ENCODE data around the gene DENND10.
"Not testable (repeated sequence)": the region's sequence is repeated elsewhere in the genome, so short reads cannot be mapped to it uniquely, and the experiment has no call there.

The DENND10 gene

GRCh38 chr10:119132521-119133345 lies 28.8 kb downstream of the DENND10 start:
- peak; percentile 91 for DNase-seq (ENCODE audit: low spot score)

GRCh38 chr10:119133949-119134348 lies 30.0 kb downstream of the DENND10 start:
- no peak for DNase-seq (ENCODE audit: low spot score)

GRCh38 chr10:119135513-119135881 lies 31.6 kb downstream of the DENND10 start:
- no peak for DNase-seq (ENCODE audit: low spot score)

GRCh38 chr10:119136084-119136483 lies 32.2 kb downstream of the DENND10 start:
- DNase-seq (ENCODE audit: low spot score) = no peak

GRCh38 chr10:119137878-119138277 lies 34.0 kb downstream of the DENND10 start:
- not testable (repeated sequence) for DNase-seq (ENCODE audit: low spot score)

- no peak for DNase-seq (ENCODE audit: low spot score)
Measured at GRCh38 chr10:119138346-119139306, 34.7 kb downstream of the DENND10 start.

GRCh38 chr10:119139464-119140067 lies 35.7 kb downstream of the DENND10 start:
- DNase-seq (ENCODE audit: low spot score) = peak; percentile 56

- DNase-seq (ENCODE audit: low spot score) = no peak
Measured at GRCh38 chr10:119140603-119141245, 36.8 kb downstream of the DENND10 start.

- DNase-seq (ENCODE audit: low spot score) = no peak
Measured at GRCh38 chr10:119143657-119144056, 39.7 kb downstream of the DENND10 start.

GRCh38 chr10:119149157-119149556 lies 45.2 kb downstream of the DENND10 start:
- no peak for DNase-seq (ENCODE audit: low spot score)

- DNase-seq (ENCODE audit: low spot score) = no peak
Measured at GRCh38 chr10:119149729-119150128, 45.8 kb downstream of the DENND10 start.

- DNase-seq (ENCODE audit: low spot score) = not testable (repeated sequence)
Measured at GRCh38 chr10:119151601-119152000, 47.7 kb downstream of the DENND10 start.

- DNase-seq (ENCODE audit: low spot score) = no peak
Measured at GRCh38 chr10:119153041-119153440, 49.1 kb downstream of the DENND10 start.

GRCh38 chr10:119153661-119154060 lies 49.7 kb downstream of the DENND10 start:
- no peak for DNase-seq (ENCODE audit: low spot score)

GRCh38 chr10:119159332-119159731 lies 55.4 kb downstream of the DENND10 start:
- DNase-seq (ENCODE audit: low spot score) = no peak

GRCh38 chr10:119161680-119162451 lies 58.0 kb downstream of the DENND10 start:
- no peak for DNase-seq (ENCODE audit: low spot score)

- DNase-seq (ENCODE audit: low spot score) = no peak
Measured at GRCh38 chr10:119162452-119163092, 58.7 kb downstream of the DENND10 start.

GRCh38 chr10:119165171-119166117 lies 61.5 kb downstream of the DENND10 start, which contains the start of gene SFXN4:
TSS of gene SFXN4 (minus strand) at chr10:119165714. CDS start at chr10:119165647, 67 bp downstream.
- peak; percentile 71 for DNase-seq (ENCODE audit: low spot score)

- no peak for DNase-seq (ENCODE audit: low spot score)
Measured at GRCh38 chr10:119166118-119166500, 62.2 kb downstream of the DENND10 start.

Measured in cerebellar cortex (tissue), 1 donor.